Thyroid gland (tissue), 4 donors: ENCODE data around the gene IL4I1. TPM values are rescaled to one million over a fixed set of nuclear protein-coding genes. Genes with fewer than 3 reads are reported as not detected.

Source experiments
- DNase-seq, 2 donors: peaks; one replicate each; pipeline ENCODE4 v3.0.0-alpha.2; 2019
- H3K27ac ChIP-seq, 3 donors: fragments of 200-600 bp; sonication (generic); 1 replicate in 2 of 3; 2 replicates in 1 of 3; pipeline ENCODE4 v1.5.1; 2016 to 2019; ENCODE audit warnings: mild to moderate bottlenecking in 1 of 3, moderate library complexity in 1 of 3
- H3K27me3 ChIP-seq: fragments of 200-600 bp; sonication (generic); one replicate; pipeline ENCODE4 v1.5.1; 2019
- H3K36me3 ChIP-seq, 2 donors: fragments of 200-600 bp; sonication (generic); one replicate each; pipeline ENCODE4 v1.5.1; 2016 to 2019
- H3K4me1 ChIP-seq, 2 donors: fragments of 200-600 bp; sonication (generic); one replicate each; pipeline ENCODE4 v1.5.1; 2017 to 2019
- H3K4me3 ChIP-seq, 3 donors: fragments of 200-600 bp; sonication (generic); replicated peaks in 1 of 3; 1 replicate in 2 of 3; 2 replicates in 1 of 3; pipeline ENCODE4 v1.5.1; 2016; ENCODE audit warnings: mild to moderate bottlenecking in 1 of 3
- H3K9me3 ChIP-seq: fragments of 200-600 bp; sonication (generic); one replicate; pipeline ENCODE4 v1.5.1; 2017
- POLR2A ChIP-seq, 2 donors: fragments of 450-650 bp; IDR thresholded peaks; one replicate each; pipeline ENCODE4 v1.6.1; 2017; ENCODE audit warnings: antibody characterized with exemption in 2 of 2, mild to moderate bottlenecking in 2 of 2, moderate library complexity in 1 of 2
- WGBS, 2 donors: methylation state at CpG; one replicate each; pipeline ENCODE4 v1.1.5; 2017; 5-methylcytosine and 5-hydroxymethylcytosine counted together
- intact Hi-C: fragments of 100-400 bp; cut with DNase I; formaldehyde crosslinking; loops from one replicate; pipeline ENCODE4 v1.15.1; 2023
- total RNA-seq, 4 donors: library from RNA; depleted of rRNA; stranded (reverse); fragments of >200 nt; gene quantifications; one replicate each; pipeline ENCODE4 v1.2.3, GENCODE V29; 2016
- TF ChIP-seq, protein P1 (sequence below), 6 experiments: fragments of 200-600 bp in 3 of 6; fragments of 450-650 bp in 3 of 6; sonication (generic) in 3 of 6; IDR thresholded peaks; one replicate each; pipeline ENCODE4 v1.5.1; 2016 to 2019; ENCODE audit warnings: antibody characterized with exemption in 6 of 6, mild to moderate bottlenecking in 2 of 6, inconsistent platforms in 1 of 6, moderate library complexity in 1 of 6

Gene IL4I1
- total RNA-seq, 4 donors from 2014 or later: 0.83 TPM; not detected in 3

- WGBS, 2 donors: 84 to 91% methylated on average over 10 of the region's 10 CpGs
- Histone ChIP-seq H3K4me3 (no peak overlapping the region), H3K27me3 (no peaks in the 10 kb centered on the region), H3K4me1 (peaks cover 13 to 14% of the 10 kb centered on the region in 2 donors), H3K36me3 (no peaks in the 10 kb centered on the region), H3K27ac (no peak overlapping the region), H3K9me3 (no peaks in the 10 kb centered on the region)
- intact Hi-C loops: no loop called here
- TF ChIP-seq, protein P1, sequence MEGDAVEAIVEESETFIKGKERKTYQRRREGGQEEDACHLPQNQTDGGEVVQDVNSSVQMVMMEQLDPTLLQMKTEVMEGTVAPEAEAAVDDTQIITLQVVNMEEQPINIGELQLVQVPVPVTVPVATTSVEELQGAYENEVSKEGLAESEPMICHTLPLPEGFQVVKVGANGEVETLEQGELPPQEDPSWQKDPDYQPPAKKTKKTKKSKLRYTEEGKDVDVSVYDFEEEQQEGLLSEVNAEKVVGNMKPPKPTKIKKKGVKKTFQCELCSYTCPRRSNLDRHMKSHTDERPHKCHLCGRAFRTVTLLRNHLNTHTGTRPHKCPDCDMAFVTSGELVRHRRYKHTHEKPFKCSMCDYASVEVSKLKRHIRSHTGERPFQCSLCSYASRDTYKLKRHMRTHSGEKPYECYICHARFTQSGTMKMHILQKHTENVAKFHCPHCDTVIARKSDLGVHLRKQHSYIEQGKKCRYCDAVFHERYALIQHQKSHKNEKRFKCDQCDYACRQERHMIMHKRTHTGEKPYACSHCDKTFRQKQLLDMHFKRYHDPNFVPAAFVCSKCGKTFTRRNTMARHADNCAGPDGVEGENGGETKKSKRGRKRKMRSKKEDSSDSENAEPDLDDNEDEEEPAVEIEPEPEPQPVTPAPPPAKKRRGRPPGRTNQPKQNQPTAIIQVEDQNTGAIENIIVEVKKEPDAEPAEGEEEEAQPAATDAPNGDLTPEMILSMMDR (IDR thresholded peaks at IDR 0.05): no peak
- no peak for TF ChIP-seq POLR2A (IDR thresholded peaks at IDR 0.05)
- no peak for DNase-seq
Measured at GRCh38 chr19:49847731-49848696, 48.7 kb downstream of the IL4I1 start.

DNA sequence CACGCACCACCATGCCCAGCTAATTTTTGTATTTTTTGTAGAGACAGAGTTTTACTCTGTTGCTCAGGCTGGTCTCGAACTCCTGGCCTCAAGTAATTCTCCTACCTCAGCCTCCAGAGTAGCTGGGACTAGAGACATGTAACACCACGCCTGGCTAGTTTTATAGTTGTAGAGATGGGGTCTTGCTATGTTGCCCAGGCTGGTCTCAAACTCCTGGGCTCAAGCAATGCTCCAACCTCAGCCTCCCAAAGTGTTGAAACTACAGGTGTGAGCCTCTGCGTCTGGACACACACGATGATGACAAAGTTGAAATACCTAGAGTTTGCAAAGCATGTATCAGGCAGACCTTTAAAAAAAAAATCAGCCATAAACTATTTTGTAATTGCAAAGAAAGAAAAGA, 50.3 kb downstream of the IL4I1 start:
- no peak for DNase-seq
- H3K27me3 ChIP-seq: no peaks in the 10 kb centered on the region
- H3K9me3 ChIP-seq: no peaks in the 10 kb centered on the region
- no peak overlapping the region for H3K4me3 ChIP-seq
- intact Hi-C loops: no loop called here
- WGBS, 2 donors: 82 to 83% methylated on average over 5 of the region's 5 CpGs
- peaks cover 0 to 4% of the 10 kb centered on the region in 2 donors for H3K4me1 ChIP-seq
- no peaks in the 10 kb centered on the region for H3K36me3 ChIP-seq
- no peak overlapping the region for H3K27ac ChIP-seq
- no peak for TF ChIP-seq POLR2A (IDR thresholded peaks at IDR 0.05)
- TF ChIP-seq, protein P1 (IDR thresholded peaks at IDR 0.05): no peak

DNA sequence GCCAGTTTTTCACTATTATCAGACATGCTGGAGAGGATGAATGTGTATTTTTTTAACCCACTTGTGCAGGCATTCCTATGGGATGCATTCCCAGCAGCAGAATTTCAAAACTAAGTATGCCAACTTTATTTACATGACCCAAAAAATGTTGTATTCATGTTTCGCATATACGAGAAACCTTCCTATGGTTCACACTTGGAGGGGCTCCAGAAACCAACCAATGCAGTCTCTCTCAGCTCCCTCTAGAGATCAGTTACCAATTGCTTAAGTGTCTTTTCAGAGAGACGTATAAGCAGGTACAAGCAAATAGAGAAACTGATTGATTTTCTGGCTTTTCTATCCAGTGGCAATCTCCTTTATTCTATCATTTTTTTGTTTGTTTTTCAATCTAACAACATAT, 51.3 kb downstream of the IL4I1 start:
- Histone ChIP-seq H3K27me3 (no peaks in the 10 kb centered on the region), H3K36me3 (no peaks in the 10 kb centered on the region), H3K4me1 (peaks cover 0 to 4% of the 10 kb centered on the region in 2 donors), H3K27ac (no peak overlapping the region), H3K9me3 (no peaks in the 10 kb centered on the region), H3K4me3 (no peak overlapping the region)
- TF ChIP-seq POLR2A (IDR thresholded peaks at IDR 0.05): no peak
- TF ChIP-seq, protein P1 (IDR thresholded peaks at IDR 0.05): no peak
- DNase-seq: no peak
- WGBS, 2 donors: 64 to 85% methylated on average over 3 of the region's 3 CpGs
- intact Hi-C loops: no loop called here

- TF ChIP-seq POLR2A (IDR thresholded peaks at IDR 0.05): no peak
- TF ChIP-seq, protein P1 (IDR thresholded peaks at IDR 0.05): no peak
- Histone ChIP-seq H3K4me1 (no peaks in the 10 kb centered on the region), H3K9me3 (no peaks in the 10 kb centered on the region), H3K27ac (no peak overlapping the region), H3K4me3 (no peak overlapping the region), H3K36me3 (peaks cover 1 to 4% of the 10 kb centered on the region in 2 donors), H3K27me3 (no peaks in the 10 kb centered on the region)
- WGBS, 2 donors: 89 to 92% methylated on average over 13 to 17 of the region's 18 CpGs
- intact Hi-C loops: no loop called here
- DNase-seq: no peak
Measured at GRCh38 chr19:49844138-49845095, 52.3 kb downstream of the IL4I1 start.
